ENCODE results near the gene KCTD17.

KCTD17 gene, protein sequence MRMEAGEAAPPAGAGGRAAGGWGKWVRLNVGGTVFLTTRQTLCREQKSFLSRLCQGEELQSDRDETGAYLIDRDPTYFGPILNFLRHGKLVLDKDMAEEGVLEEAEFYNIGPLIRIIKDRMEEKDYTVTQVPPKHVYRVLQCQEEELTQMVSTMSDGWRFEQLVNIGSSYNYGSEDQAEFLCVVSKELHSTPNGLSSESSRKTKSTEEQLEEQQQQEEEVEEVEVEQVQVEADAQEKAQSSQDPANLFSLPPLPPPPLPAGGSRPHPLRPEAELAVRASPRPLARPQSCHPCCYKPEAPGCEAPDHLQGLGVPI

GRCh38 chr22:37051391-37052385 is at the start of gene KCTD17:
Gene KCTD17 (plus strand): TSS chr22:37051742. CDS start chr22:37051761, 19 bp downstream.
- peak; percentile 41 for DNase-seq (ENCODE audit: low read depth)

DNA sequence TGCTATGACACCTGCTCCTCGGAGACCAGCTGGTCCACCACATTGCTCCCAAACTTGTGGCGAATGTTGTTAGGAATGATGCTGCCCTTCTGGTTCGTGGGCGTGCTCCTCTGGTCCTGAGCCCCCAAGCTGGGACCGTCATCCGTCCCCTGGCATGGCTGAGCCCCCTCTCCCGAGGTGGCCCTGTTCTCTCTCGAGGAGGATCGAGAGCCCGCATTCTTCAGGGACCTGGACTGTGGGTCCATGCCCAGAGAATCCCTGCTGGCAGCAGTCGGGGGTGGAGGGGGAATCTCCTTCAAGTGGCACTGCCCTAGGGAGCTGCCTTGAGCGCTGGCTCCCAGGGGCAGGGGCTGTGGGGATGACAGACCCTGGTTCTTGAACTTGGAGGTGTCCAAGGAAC is 49.7 kb upstream of the KCTD17 start:
- no peak for DNase-seq (ENCODE audit: low read depth)

- no peak for DNase-seq (ENCODE audit: low read depth)
Measured at GRCh38 chr22:37002633-37003032, 48.9 kb upstream of the KCTD17 start.

GRCh38 chr22:37007651-37008050 is 43.9 kb upstream of the KCTD17 start:
- no peak for DNase-seq (ENCODE audit: low read depth)

- DNase-seq (ENCODE audit: low read depth), result no peak
Measured at GRCh38 chr22:37008365-37008764, 43.2 kb upstream of the KCTD17 start.

DNA sequence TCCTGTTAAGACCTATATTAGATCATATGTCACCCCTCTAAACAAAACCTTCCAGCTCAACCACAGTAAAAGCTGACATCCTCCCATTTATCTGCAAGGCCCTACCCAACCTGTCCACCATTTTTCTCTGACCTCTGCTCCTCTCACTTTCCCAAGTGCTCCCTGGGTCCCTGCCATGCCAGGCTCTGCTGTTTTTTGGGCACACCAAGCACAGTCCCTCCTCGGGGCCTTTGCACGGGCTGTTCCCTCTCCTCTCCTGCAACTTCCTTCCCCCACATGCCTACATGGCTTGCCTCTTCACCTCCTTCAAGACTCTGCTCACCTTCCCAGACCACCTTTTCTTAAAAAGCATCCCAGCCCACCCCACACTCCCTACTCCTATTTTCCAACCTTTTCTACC is 42.1 kb upstream of the KCTD17 start:
- no peak for DNase-seq (ENCODE audit: low read depth)

- no peak for DNase-seq (ENCODE audit: low read depth)
Measured at GRCh38 chr22:37010174-37010573, 41.4 kb upstream of the KCTD17 start.

GRCh38 chr22:37010976-37011375 is 40.6 kb upstream of the KCTD17 start:
- no peak for DNase-seq (ENCODE audit: low read depth)

DNA sequence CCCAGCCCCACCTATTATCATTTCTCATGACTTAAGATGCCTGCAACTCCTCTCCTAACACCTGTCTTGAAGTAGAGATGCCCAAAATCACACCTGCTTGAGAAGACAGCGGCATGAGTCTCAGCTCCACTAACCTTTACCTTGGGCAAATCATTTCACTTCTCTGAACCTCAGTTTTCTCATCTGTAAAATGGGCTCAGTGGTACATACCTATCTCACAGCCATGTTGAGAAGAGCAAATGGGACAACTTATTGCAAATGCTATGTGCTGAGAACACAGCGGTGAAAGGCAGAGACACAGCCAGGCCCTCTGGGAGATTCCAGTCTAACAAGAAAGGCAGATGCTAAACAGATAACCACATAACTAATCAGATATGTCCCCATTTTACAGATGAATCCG is 40.1 kb upstream of the KCTD17 start:
- no peak for DNase-seq (ENCODE audit: low read depth)

DNA sequence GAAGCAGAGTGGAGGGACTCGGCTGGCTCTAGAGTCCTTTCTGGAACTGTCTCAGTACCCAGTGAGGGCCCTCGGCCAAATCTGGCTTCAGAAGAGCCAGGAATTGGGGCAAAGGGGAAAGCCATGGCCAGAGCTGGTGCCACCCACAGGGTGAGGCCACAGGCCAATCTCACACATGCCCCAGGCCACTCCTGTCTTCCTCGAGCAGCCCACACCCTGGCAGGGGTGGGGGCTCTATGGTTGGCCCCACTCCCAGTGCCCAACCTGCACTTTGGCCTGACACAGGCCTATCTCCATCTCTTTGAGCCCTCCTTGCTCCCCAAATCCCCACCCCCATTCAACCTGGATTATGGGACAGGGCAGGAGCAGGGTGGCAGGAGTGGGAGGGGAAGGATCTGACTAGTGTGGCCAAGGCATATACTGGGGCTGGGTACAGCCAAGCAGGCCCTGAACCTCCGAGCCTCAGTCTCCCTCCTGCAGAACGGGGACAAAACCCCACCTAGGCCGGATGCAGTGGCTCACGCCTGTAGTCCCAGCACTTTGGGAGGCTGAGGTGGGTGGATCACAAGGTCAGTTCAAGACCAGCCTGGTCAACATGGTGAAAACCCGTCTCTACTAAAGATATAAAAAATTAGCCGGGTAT is 39.2 kb upstream of the KCTD17 start:
- DNase-seq (ENCODE audit: low read depth), result no peak

DNA sequence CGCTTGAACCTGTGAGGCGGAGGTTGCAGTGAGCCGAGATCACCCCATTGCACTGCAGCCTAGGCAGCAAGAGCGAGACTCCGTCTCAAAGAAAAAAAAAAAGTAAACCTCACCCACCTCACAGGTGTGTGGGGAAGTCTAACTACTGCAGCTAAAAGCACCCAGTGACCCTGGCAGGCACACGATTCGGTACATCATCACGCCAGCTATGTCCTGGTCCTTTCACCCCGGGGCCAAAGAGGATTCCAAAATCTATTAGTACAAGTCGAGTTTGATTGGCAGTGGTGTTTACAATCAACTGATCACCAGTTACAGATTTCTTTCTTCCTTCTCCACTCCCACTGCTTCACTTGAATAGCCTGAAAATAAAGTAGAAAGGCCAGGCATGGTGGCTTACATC is 38.6 kb upstream of the KCTD17 start:
- DNase-seq (ENCODE audit: low read depth), result no peak

- no peak for DNase-seq (ENCODE audit: low read depth)
Measured at GRCh38 chr22:37014415-37014806, 37.1 kb upstream of the KCTD17 start.

- DNase-seq (ENCODE audit: low read depth), result no peak
Measured at GRCh38 chr22:37014835-37015586, 36.5 kb upstream of the KCTD17 start.

DNA sequence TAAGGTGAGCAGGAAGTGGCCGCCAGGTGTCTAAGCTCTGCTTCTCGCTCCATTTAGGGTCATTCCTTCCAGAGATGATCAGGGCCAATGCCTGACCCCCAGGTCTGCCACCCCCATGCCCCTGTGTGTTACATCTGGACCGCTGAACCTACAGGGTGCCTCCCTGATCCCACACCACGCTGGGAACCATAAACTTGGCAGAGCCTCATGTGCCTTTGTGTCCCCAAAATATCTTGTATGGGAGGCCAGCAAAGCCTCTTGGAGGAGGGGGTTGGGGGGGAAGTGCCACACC is 36.0 kb upstream of the KCTD17 start:
- no peak for DNase-seq (ENCODE audit: low read depth)

DNA sequence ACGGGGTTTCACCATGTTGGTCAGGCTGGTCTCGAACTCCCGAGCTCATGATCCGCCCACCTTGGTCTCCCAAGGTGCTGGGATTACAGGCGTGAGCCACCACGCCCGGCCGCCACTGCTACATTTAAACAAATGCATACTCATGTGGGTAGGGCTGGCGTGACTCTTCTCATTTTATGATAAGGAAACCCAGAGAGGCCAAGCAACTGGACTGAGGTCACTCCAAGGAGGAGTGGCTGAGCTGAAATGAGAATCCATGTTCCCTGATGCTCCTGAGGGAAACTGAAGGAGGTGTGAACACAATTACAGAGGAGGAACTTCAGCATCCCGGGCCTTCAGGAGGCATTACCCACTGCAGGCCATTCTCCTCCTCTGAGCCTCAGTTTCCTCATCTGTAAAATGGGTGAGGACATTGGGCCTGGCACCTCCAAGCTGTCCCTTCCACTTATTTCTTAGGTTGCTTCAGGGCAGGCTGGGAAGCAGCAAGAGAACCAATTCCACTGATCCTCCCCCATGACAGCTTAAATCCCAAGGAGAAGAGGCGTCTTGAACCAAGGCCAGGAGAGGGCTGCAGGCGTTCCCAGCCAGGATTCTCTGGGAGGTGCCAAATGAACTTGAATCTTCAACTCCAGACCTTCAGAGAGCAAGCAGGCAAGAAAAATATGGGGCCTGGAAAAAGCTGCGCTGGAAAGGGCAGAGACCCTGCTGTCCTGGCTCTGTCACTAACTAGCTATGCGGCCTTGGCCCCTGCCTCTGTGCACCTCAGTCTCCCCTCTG is 35.2 kb upstream of the KCTD17 start:
- no peak for DNase-seq (ENCODE audit: low read depth)

DNA sequence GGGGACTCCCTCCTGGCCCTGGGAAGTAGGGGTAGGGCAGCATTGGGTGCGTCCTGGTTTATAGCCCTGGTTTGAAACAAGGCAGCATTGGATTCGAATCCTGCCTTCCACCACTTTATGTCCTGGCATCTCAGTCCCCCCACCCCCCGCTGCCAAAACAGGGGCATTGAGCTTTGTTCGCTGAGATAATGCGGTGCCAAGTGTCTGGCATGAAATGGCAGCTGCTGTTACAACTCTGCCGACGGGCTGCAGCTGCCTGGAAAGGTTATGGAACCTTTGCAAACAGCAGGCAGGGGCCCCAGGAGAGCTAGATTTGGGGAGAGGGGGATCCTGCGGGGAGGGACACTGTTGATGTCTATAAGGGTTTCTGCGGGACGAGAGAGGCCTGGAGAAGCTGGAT is 34.2 kb upstream of the KCTD17 start:
- DNase-seq (ENCODE audit: low read depth), result no peak

GRCh38 chr22:37018086-37018814 is 33.3 kb upstream of the KCTD17 start:
- DNase-seq (ENCODE audit: low read depth), result no peak

- DNase-seq (ENCODE audit: low read depth), result no peak
Measured at GRCh38 chr22:37018815-37019308, 32.7 kb upstream of the KCTD17 start.

GRCh38 chr22:37019309-37020191 is 32.0 kb upstream of the KCTD17 start, which contains the start of the genes MPST and TST:
Gene MPST (plus strand): TSS chr22:37019742. CDS start chr22:37019837, 95 bp downstream.
Gene TST (minus strand): TSS chr22:37019447. CDS start chr22:37018732, 715 bp downstream.
- no peak for DNase-seq (ENCODE audit: low read depth)
